ENCODE results near the gene KCNN4.

The KCNN4 gene

GRCh38 chr19:43814663-43815352 is 34.0 kb upstream of the KCNN4 start:
- Histone ChIP-seq H3K36me3 (ENCODE audit: low read length) (no peaks in the 10 kb centered on the region), H3K9me2 (replicated peaks; ENCODE audit: insufficient read depth, low read length) (no peaks in the 10 kb centered on the region), H3K27me3 (ENCODE audit: low read length) (no peaks in the 10 kb centered on the region), H4K20me1 (ENCODE audit: low read depth, low read length) (no peaks in the 10 kb centered on the region), H3K4me3 (ENCODE audit: insufficient read depth, low read length, poor library complexity, severe bottlenecking) (no peak overlapping the region), H3K27ac (ENCODE audit: low read depth, low read length) (no peak overlapping the region), H3K79me2 (ENCODE audit: insufficient read depth, low read length) (no peaks in the 10 kb centered on the region), H3K9ac (ENCODE audit: low read length) (no peak overlapping the region), H3F3A (ENCODE audit: insufficient read depth) (no peaks in the 10 kb centered on the region), H3K9me3 (ENCODE audit: insufficient read depth, low read length) (no peaks in the 10 kb centered on the region), H3K4me2 (ENCODE audit: low read depth, low read length, poor library complexity, severe bottlenecking) (no peak overlapping the region), H2AFZ (ENCODE audit: low read depth, low read length, severe bottlenecking) (no peak overlapping the region)
- TF ChIP-seq CTCF (IDR thresholded peaks at IDR 0.05; ENCODE audit: insufficient read depth, low read length, poor library complexity, severe bottlenecking) = no peak
- TF ChIP-seq EZH2phosphoT487 (conservative IDR thresholded peaks at IDR 0.05; ENCODE audit: low read length) = no peak

- no peak overlapping the region for H3K9ac ChIP-seq (ENCODE audit: low read length)
- no peak overlapping the region for H3K4me2 ChIP-seq (ENCODE audit: low read depth, low read length, poor library complexity, severe bottlenecking)
- no peak overlapping the region for H3K4me3 ChIP-seq (ENCODE audit: insufficient read depth, low read length, poor library complexity, severe bottlenecking)
- H3F3A ChIP-seq (ENCODE audit: insufficient read depth) = no peaks in the 10 kb centered on the region
- no peaks in the 10 kb centered on the region for H3K9me2 ChIP-seq (replicated peaks; ENCODE audit: insufficient read depth, low read length)
- H3K36me3 ChIP-seq (ENCODE audit: low read length) = no peaks in the 10 kb centered on the region
- no peaks in the 10 kb centered on the region for H3K79me2 ChIP-seq (ENCODE audit: insufficient read depth, low read length)
- no peaks in the 10 kb centered on the region for H3K27me3 ChIP-seq (ENCODE audit: low read length)
- no peak for TF ChIP-seq EZH2phosphoT487 (conservative IDR thresholded peaks at IDR 0.05; ENCODE audit: low read length)
- no peak overlapping the region for H3K27ac ChIP-seq (ENCODE audit: low read depth, low read length)
- H4K20me1 ChIP-seq (ENCODE audit: low read depth, low read length) = no peaks in the 10 kb centered on the region
- H2AFZ ChIP-seq (ENCODE audit: low read depth, low read length, severe bottlenecking) = no peak overlapping the region
- no peaks in the 10 kb centered on the region for H3K9me3 ChIP-seq (ENCODE audit: insufficient read depth, low read length)
These were observed 31.9 kb upstream of the KCNN4 start for GRCh38 chr19:43812688-43813087.

GRCh38 chr19:43812259-43812658 is 31.5 kb upstream of the KCNN4 start:
- no peaks in the 10 kb centered on the region for H3F3A ChIP-seq (ENCODE audit: insufficient read depth)
- no peak overlapping the region for H3K9ac ChIP-seq (ENCODE audit: low read length)
- H3K9me3 ChIP-seq (ENCODE audit: insufficient read depth, low read length) = no peaks in the 10 kb centered on the region
- no peaks in the 10 kb centered on the region for H3K9me2 ChIP-seq (replicated peaks; ENCODE audit: insufficient read depth, low read length)
- no peaks in the 10 kb centered on the region for H3K36me3 ChIP-seq (ENCODE audit: low read length)
- no peaks in the 10 kb centered on the region for H3K27me3 ChIP-seq (ENCODE audit: low read length)
- H3K4me2 ChIP-seq (ENCODE audit: low read depth, low read length, poor library complexity, severe bottlenecking) = no peak overlapping the region
- H3K4me3 ChIP-seq (ENCODE audit: insufficient read depth, low read length, poor library complexity, severe bottlenecking) = no peak overlapping the region
- H3K27ac ChIP-seq (ENCODE audit: low read depth, low read length) = no peak overlapping the region
- no peaks in the 10 kb centered on the region for H4K20me1 ChIP-seq (ENCODE audit: low read depth, low read length)
- no peak overlapping the region for H2AFZ ChIP-seq (ENCODE audit: low read depth, low read length, severe bottlenecking)
- H3K79me2 ChIP-seq (ENCODE audit: insufficient read depth, low read length) = no peaks in the 10 kb centered on the region
- TF ChIP-seq CTCF (IDR thresholded peaks at IDR 0.05; ENCODE audit: insufficient read depth, low read length, poor library complexity, severe bottlenecking) (no peak), EZH2phosphoT487 (conservative IDR thresholded peaks at IDR 0.05; ENCODE audit: low read length) (no peak)

- Histone ChIP-seq H3K27me3 (ENCODE audit: low read length) (no peaks in the 10 kb centered on the region), H3K9me3 (ENCODE audit: insufficient read depth, low read length) (no peaks in the 10 kb centered on the region), H3K27ac (ENCODE audit: low read depth, low read length) (no peak overlapping the region), H3K79me2 (ENCODE audit: insufficient read depth, low read length) (no peaks in the 10 kb centered on the region), H3K4me3 (ENCODE audit: insufficient read depth, low read length, poor library complexity, severe bottlenecking) (no peak overlapping the region), H3K9me2 (replicated peaks; ENCODE audit: insufficient read depth, low read length) (no peaks in the 10 kb centered on the region), H3K4me2 (ENCODE audit: low read depth, low read length, poor library complexity, severe bottlenecking) (no peak overlapping the region), H3K36me3 (ENCODE audit: low read length) (no peaks in the 10 kb centered on the region), H4K20me1 (ENCODE audit: low read depth, low read length) (no peaks in the 10 kb centered on the region), H2AFZ (ENCODE audit: low read depth, low read length, severe bottlenecking) (no peak overlapping the region), H3F3A (ENCODE audit: insufficient read depth) (no peaks in the 10 kb centered on the region), H3K9ac (ENCODE audit: low read length) (no peak overlapping the region)
- TF ChIP-seq EZH2phosphoT487 (conservative IDR thresholded peaks at IDR 0.05; ENCODE audit: low read length) = no peak
- no peak for TF ChIP-seq CTCF (IDR thresholded peaks at IDR 0.05; ENCODE audit: insufficient read depth, low read length, poor library complexity, severe bottlenecking)
These were observed 31.1 kb upstream of the KCNN4 start for GRCh38 chr19:43811837-43812236.
